HL-60 (cell line): Measurements from ENCODE around the gene CCDC71L.

Experiments used
- CTCF ChIP-seq: IDR thresholded peaks from one replicate; pipeline ENCODE4 v1.5.1; 2011; ENCODE audit warnings: low read length, control low read depth, inconsistent platforms; ENCODE audit not compliant: insufficient read depth
- GABPA ChIP-seq: IDR thresholded peaks from 2 replicates; pipeline ENCODE4 v1.6.1; 2012; ENCODE audit warnings: low read depth
- POLR2AphosphoS5 ChIP-seq: IDR thresholded peaks from 2 replicates; pipeline ENCODE4 v1.6.1; 2012; ENCODE audit warnings: low read depth
- SPI1 ChIP-seq: IDR thresholded peaks from 2 replicates; pipeline ENCODE4 v1.6.1; 2012; ENCODE audit warnings: low read depth, mild to moderate bottlenecking, borderline replicate concordance
- TF ChIP-seq, protein P1 (sequence below): IDR thresholded peaks from 2 replicates; pipeline ENCODE4 v1.6.1; 2012; ENCODE audit warnings: low read depth; ENCODE audit not compliant: insufficient replicate concordance

DNA sequence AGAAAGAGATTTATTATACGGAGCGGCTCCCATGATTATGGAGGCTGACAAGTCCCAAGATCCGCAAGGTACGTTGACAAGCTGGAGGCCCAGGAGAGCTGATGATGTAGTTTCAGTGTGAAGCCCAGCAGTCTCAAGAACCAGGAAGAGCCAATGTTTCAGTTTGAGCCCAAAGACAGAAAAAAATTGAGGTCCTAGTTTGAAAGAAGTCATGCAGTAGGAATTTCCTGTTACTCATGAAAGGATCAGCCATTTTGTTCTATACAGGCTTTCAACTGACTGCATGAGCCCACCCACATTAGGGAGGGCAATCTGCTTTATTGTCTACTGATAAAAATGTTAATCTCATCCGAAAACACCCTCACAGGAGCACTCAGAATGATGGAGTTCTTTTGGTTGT, 51.5 kb downstream of the CCDC71L start:
- TF ChIP-seq CTCF (no peak), POLR2AphosphoS5 (no peak), GABPA (no peak), SPI1 (no peak)
- TF ChIP-seq, protein P1, sequence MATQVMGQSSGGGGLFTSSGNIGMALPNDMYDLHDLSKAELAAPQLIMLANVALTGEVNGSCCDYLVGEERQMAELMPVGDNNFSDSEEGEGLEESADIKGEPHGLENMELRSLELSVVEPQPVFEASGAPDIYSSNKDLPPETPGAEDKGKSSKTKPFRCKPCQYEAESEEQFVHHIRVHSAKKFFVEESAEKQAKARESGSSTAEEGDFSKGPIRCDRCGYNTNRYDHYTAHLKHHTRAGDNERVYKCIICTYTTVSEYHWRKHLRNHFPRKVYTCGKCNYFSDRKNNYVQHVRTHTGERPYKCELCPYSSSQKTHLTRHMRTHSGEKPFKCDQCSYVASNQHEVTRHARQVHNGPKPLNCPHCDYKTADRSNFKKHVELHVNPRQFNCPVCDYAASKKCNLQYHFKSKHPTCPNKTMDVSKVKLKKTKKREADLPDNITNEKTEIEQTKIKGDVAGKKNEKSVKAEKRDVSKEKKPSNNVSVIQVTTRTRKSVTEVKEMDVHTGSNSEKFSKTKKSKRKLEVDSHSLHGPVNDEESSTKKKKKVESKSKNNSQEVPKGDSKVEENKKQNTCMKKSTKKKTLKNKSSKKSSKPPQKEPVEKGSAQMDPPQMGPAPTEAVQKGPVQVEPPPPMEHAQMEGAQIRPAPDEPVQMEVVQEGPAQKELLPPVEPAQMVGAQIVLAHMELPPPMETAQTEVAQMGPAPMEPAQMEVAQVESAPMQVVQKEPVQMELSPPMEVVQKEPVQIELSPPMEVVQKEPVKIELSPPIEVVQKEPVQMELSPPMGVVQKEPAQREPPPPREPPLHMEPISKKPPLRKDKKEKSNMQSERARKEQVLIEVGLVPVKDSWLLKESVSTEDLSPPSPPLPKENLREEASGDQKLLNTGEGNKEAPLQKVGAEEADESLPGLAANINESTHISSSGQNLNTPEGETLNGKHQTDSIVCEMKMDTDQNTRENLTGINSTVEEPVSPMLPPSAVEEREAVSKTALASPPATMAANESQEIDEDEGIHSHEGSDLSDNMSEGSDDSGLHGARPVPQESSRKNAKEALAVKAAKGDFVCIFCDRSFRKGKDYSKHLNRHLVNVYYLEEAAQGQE, result no peak
